Left colon (tissue), 2 donors: ENCODE measurements around the gene DEK. TPM values are rescaled to one million over a fixed set of nuclear protein-coding genes. Genes with fewer than 3 reads are reported as not detected.
"Not testable (repeated sequence)": the region's sequence is repeated elsewhere in the genome, so short reads cannot be mapped to it uniquely, and the experiment has no call there.

Source experiments
- ATAC-seq: fragments of 200-7000 bp; cut with Tn5 transposase; one replicate; pipeline ENCODE4 v1.9.1; 2020; ENCODE audit warnings: mild to moderate bottlenecking, moderate library complexity
- DNase-seq, 2 donors: peaks; one replicate each; pipeline ENCODE4 v3.0.0-alpha.2; 2020
- intact Hi-C, 2 donors: fragments of 100-400 bp; cut with DNase I in 1 of 2; cut with micrococcal nuclease in 1 of 2; formaldehyde crosslinking; loops; one replicate each; pipeline versions ENCODE4 v1.11.2 to v1.14.0; 2022; cut with DNase I, micrococcal nuclease
- total RNA-seq, 2 donors: library from RNA; stranded (reverse); fragmentation: NEBNext Ultra II Directional; extraction: Animal tissue kit (Norgen Biotek cat#: 25700); gene quantifications; one replicate each; pipeline ENCODE4 v1.2.1, GENCODE V29; 2021
- donor health status: DM: no; HTN: no; CAD: no.
- donor health status: DM: yes; HTN: yes; CAD: no.

Gene DEK
- total RNA-seq, 2 donors from 2014 or later = 73.7 to 75.7 TPM

DNA sequence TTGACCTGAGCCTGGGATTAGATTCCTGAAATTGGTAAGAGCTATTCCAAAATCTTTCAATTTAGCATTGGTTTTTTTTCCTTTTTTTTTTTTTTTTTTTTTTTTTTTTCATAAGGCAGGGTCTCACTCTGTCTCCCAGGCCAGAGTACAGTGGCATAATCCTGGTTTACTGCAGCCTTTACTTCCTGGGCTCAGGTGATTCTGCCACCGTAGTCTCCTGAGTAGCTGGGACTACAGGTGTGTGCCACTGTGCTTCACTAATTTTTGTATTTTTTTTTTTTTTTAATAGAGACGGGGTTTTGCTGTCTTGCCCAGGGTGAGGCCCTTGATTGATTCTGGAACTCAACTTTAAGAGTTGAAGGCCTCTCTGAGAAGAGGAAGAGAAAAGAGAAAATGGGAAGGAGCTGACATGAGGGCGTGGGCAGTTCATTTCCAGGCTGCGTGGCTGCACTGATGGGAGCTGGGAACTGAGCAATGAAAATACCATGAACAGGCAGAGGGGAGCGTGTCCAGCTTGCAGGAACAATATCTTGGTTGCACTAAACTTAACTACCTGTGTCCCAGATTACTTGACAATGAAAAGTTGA is 84.5 kb downstream of the DEK start:
- DNase-seq = peak; percentile 46 to 53

DNA sequence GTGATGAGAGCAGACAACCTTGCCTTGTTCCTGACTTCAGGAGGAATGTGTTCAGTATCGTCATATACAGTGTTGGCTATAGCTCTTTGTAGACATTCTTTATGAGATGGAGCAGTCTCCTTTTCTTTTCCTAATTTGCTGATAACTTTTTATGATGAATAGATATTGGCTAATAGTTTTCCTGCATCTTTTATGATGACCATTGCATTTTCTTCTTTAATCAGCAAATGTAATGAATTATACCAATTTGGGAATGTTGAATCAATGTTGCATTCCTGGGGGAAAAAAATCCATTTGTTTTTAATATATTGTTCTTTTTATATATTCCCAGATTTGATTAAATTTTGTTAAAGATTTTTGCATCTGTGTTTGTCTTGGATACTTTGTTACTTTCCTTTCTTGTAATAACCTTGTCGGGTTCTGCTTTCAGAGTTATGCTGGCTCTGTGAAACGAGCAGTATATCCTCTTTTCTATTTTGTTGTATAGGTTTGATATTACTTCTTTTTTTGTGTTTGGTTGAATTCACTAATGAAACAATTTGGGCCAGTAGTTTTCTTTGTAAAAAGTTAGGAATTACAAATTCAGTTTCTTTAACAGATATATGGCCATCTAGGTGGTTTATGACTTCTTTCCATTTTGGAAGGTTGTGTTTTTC is 85.2 kb downstream of the DEK start:
- no peak for ATAC-seq
- DNase-seq = no peak
- intact Hi-C loops = no loop called here

More for the DNA sequence above, 84.5 kb downstream of the DEK start:
- intact Hi-C loops = no loop called here
- ATAC-seq = peak; percentile 85

DNA sequence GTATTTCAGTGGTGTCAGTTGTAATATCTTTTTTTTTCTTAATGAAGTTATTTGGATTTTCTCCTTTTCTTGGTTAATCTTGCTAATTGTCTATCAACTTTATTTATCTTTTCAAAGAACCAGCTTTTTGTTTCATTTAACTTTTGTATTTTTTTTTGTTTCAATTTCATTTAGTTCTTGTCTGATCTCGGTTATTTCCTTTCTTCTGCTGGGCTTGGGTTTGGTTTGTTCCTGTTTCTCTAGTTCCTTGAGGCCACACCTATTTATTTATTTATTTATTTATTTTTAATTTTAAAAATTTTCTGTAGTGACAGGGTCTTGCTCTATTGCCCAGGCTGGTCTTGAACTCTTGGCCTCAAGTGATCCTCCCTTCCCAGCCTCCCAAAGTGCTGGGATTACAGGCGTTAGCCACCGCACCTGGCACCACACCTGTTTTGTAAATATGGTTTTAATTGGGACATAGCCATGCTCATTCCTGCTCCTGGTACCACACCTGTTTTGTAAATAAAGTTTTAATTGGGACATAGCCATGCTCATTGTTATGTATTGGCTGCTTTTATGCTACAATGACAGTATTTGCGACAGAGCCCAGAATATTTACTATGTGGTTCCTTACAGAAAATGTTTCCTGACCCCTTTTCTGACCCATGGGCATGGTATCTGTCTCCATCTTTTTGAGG is 86.9 kb downstream of the DEK start:
- intact Hi-C loops = no loop called here
- peak; percentile 81 for ATAC-seq
- DNase-seq = peak in 1 of 2 donors; percentile 38

GRCh38 chr6:18176198-18176597 is 88.1 kb downstream of the DEK start:
- ATAC-seq, intact Hi-C loops, DNase-seq: not testable (repeated sequence)

Other genes with a start within 250 kb of the DEK start
- gene NHLRC1, start 141.9 kb downstream of the DEK start, total RNA-seq = 1 to 10 TPM; 2.3 TPM
- 10 to 100 TPM; 53.4 to 60.0 TPM for gene TPMT, start 109.5 kb downstream of the DEK start, total RNA-seq
- gene KDM1B, start 109.1 kb downstream of the DEK start, total RNA-seq = 10 to 100 TPM; 33.7 to 38.3 TPM
- 1 to 10 TPM; 4.5 to 4.9 TPM for gene RNF144B, start 122.8 kb upstream of the DEK start, total RNA-seq